CD4-positive, alpha-beta T cell (primary cell): Measurements from ENCODE around the gene SLC39A8. TPM values are rescaled to one million over a fixed set of nuclear protein-coding genes. Genes with fewer than 3 reads are reported as not detected.
"Not testable (repeated sequence)": the region's sequence is repeated elsewhere in the genome, so short reads cannot be mapped to it uniquely, and the experiment has no call there.

Experiments
- ATAC-seq: fragments of 200-7000 bp; cut with Tn5 transposase; one replicate; pipeline ENCODE4 v1.10.0; 2022; ENCODE audit warnings: mild to moderate bottlenecking; ENCODE audit not compliant: poor library complexity
- CTCF ChIA-PET: fragments of 350-600 bp; sonication (Branson Sonifier 250); formaldehyde crosslinking; loops from one replicate; lab custom pipeline; 2021; ENCODE audit warnings: antibody characterized with exemption, inconsistent platforms; lab: Charles Lee
- POLR2A ChIA-PET: fragments of 350-600 bp; sonication (Branson Sonifier 250); formaldehyde crosslinking; loops from one replicate; lab custom pipeline; 2021; ENCODE audit warnings: antibody characterized with exemption, inconsistent platforms; lab: Charles Lee
- DNase-seq, 14 experiments: peaks; one replicate each; pipeline ENCODE4 v3.0.0-alpha.2; 2013 to 2020; ENCODE audit warnings: mixed read lengths in 2 of 14
- H3K27ac ChIP-seq, 2 donors: one replicate each; pipeline versions ENCODE4 v1.5.1 to v1.7.0; 2013; ENCODE audit warnings: low read length in 2 of 2, low read depth in 1 of 2, mild to moderate bottlenecking in 1 of 2
- H3K27me3 ChIP-seq, 2 experiments: 1 replicate in 1 of 2; 2 replicates in 1 of 2; pipeline versions ENCODE4 v1.6.1 to v1.7.0; 2013; ENCODE audit warnings: low read length in 2 of 2, control low read depth in 1 of 2, mild to moderate bottlenecking in 1 of 2, moderate library complexity in 1 of 2; ENCODE audit not compliant: insufficient read depth in 2 of 2, control insufficient read depth in 1 of 2
- H3K36me3 ChIP-seq: one replicate; pipeline ENCODE4 v1.6.1; 2013; ENCODE audit warnings: low read length, control low read depth; ENCODE audit not compliant: insufficient read depth
- H3K4me1 ChIP-seq: one replicate; pipeline ENCODE4 v1.6.1; 2013; ENCODE audit warnings: low read length, control low read depth; ENCODE audit not compliant: insufficient read depth
- H3K4me3 ChIP-seq: one replicate; pipeline ENCODE4 v1.5.1; 2013; ENCODE audit warnings: mild to moderate bottlenecking, low read length, moderate library complexity
- H3K9me3 ChIP-seq, 2 experiments: 1 replicate in 1 of 2; 2 replicates in 1 of 2; pipeline versions ENCODE4 v1.6.1 to v1.7.0; 2013; ENCODE audit warnings: low read length in 2 of 2, mild to moderate bottlenecking in 2 of 2, control low read depth in 1 of 2, moderate library complexity in 1 of 2; ENCODE audit not compliant: control insufficient read depth in 1 of 2, insufficient read depth in 1 of 2
- H3K27ac Mint-ChIP-seq: one replicate; pipeline ENCODE4 v1.8.0; 2020; ENCODE audit warnings: mixed read lengths
- H3K27me3 Mint-ChIP-seq: one replicate; pipeline ENCODE4 v1.8.0; 2021; ENCODE audit warnings: mixed read lengths
- H3K36me3 Mint-ChIP-seq: one replicate; pipeline ENCODE4 v1.8.0; 2021; ENCODE audit warnings: low read depth, mixed read lengths
- H3K4me1 Mint-ChIP-seq: one replicate; pipeline ENCODE4 v1.8.0; 2021; ENCODE audit warnings: low read depth, mixed read lengths
- H3K4me3 Mint-ChIP-seq: one replicate; pipeline ENCODE4 v1.8.0; 2020; ENCODE audit warnings: mild to moderate bottlenecking, mixed read lengths
- H3K9me3 Mint-ChIP-seq: one replicate; pipeline ENCODE4 v1.8.0; 2020; ENCODE audit warnings: mixed read lengths
- CTCF ChIP-seq: fragments of 200-600 bp; IDR thresholded peaks from one replicate; pipeline ENCODE4 v1.8.0; 2022; ENCODE audit warnings: antibody characterized with exemption, mild to moderate bottlenecking
- intact Hi-C, 2 experiments: fragments of 100-400 bp; cut with DNase I in 1 of 2; cut with micrococcal nuclease in 1 of 2; formaldehyde crosslinking; loops; one replicate each; pipeline versions ENCODE4 v1.15.1 to v1.9.0; 2023 to 2025; cut with DNase I, micrococcal nuclease
- total RNA-seq, 174 experiments: library from RNA in 2 of 174; stranded (reverse) in 2 of 174; gene quantifications; one replicate each; pipeline ENCODE4 v1.2.3 and lab custom pipeline; 2021 to 2026

Gene SLC39A8
- total RNA-seq, 2 experiments from 2014 or later: 17.9 to 18.0 TPM

GRCh38 chr4:102388611-102389010 is 43.3 kb upstream of the SLC39A8 start:
- intact Hi-C loops: no loop called here
- DNase-seq: no peak
- Histone ChIP-seq H3K27me3 (peaks cover under 1 to 7% of the 10 kb centered on the region in 2 experiments), H3K27ac (no peak overlapping the region), H3K36me3 (no peaks in the 10 kb centered on the region), H3K4me3 (no peak overlapping the region), H3K9me3 (no peaks in the 10 kb centered on the region), H3K4me1 (no peaks in the 10 kb centered on the region)
- POLR2A ChIA-PET: no interaction called here
- Mint-ChIP-seq H3K36me3 (no peaks in the 10 kb centered on the region), H3K27me3 (peaks cover 25% of the 10 kb centered on the region), H3K27ac (no peak overlapping the region), H3K9me3 (no peaks in the 10 kb centered on the region), H3K4me3 (no peak overlapping the region), H3K4me1 (no peaks in the 10 kb centered on the region)
- no peak for ATAC-seq
- TF ChIP-seq CTCF: no peak
- CTCF ChIA-PET: no interaction called here

GRCh38 chr4:102387552-102388150 is 42.4 kb upstream of the SLC39A8 start:
- H3K4me3 Mint-ChIP-seq: no peak overlapping the region
- DNase-seq (no peak), ATAC-seq (no peak)
- Histone ChIP-seq H3K27me3 (peaks cover 2 to 7% of the 10 kb centered on the region in 2 experiments), H3K27ac (no peak overlapping the region), H3K4me1 (no peaks in the 10 kb centered on the region), H3K4me3 (no peak overlapping the region), H3K9me3 (no peaks in the 10 kb centered on the region), H3K36me3 (no peaks in the 10 kb centered on the region)
- H3K9me3 Mint-ChIP-seq: no peaks in the 10 kb centered on the region
- no peaks in the 10 kb centered on the region for H3K4me1 Mint-ChIP-seq
- peaks cover 32% of the 10 kb centered on the region for H3K27me3 Mint-ChIP-seq
- no peak overlapping the region for H3K27ac Mint-ChIP-seq
- intact Hi-C loops: no loop called here
- H3K36me3 Mint-ChIP-seq: no peaks in the 10 kb centered on the region
- no peak for TF ChIP-seq CTCF
- ChIA-PET CTCF (no interaction called here), POLR2A (interaction anchor here (0.7 kb wide), 1 partner anchor 36 kb away, joined by 3 read pairs; no protein-coding TSS in a partner anchor)

GRCh38 chr4:102386966-102387365 is 41.7 kb upstream of the SLC39A8 start:
- ATAC-seq: no peak
- H3K4me1 ChIP-seq: no peaks in the 10 kb centered on the region
- Mint-ChIP-seq H3K9me3 (no peaks in the 10 kb centered on the region), H3K36me3 (no peaks in the 10 kb centered on the region), H3K4me3 (no peak overlapping the region), H3K27me3 (peaks cover 32% of the 10 kb centered on the region), H3K27ac (no peak overlapping the region), H3K4me1 (no peaks in the 10 kb centered on the region)
- TF ChIP-seq CTCF: no peak
- DNase-seq: no peak
- ChIA-PET CTCF (no interaction called here), POLR2A (no interaction called here)
- intact Hi-C loops: no loop called here
- H3K9me3 ChIP-seq: no peaks in the 10 kb centered on the region
- H3K27ac ChIP-seq: no peak overlapping the region
- no peak overlapping the region for H3K4me3 ChIP-seq
- no peaks in the 10 kb centered on the region for H3K36me3 ChIP-seq
- peaks cover 2 to 7% of the 10 kb centered on the region in 2 experiments for H3K27me3 ChIP-seq

- H3K27ac ChIP-seq, POLR2A ChIA-PET, H3K36me3 ChIP-seq, DNase-seq, H3K4me1 ChIP-seq, H3K9me3 Mint-ChIP-seq, H3K27me3 ChIP-seq, ATAC-seq, CTCF ChIA-PET, H3K27ac Mint-ChIP-seq, H3K4me3 Mint-ChIP-seq, H3K4me1 Mint-ChIP-seq, H3K9me3 ChIP-seq, H3K36me3 Mint-ChIP-seq, intact Hi-C loops, H3K4me3 ChIP-seq: not testable (repeated sequence)
- H3K27me3 Mint-ChIP-seq: peaks cover 21% of the 10 kb centered on the region
These were observed 35.0 kb upstream of the SLC39A8 start for GRCh38 chr4:102380253-102380652.
